CD14-positive monocyte (primary cell): Measurements from ENCODE around the gene RPS19. TPM values are rescaled to one million over a fixed set of nuclear protein-coding genes. Genes with fewer than 3 reads are reported as not detected.

Experiments used
- DNase-seq, 3 donors: peaks; one replicate each; pipeline ENCODE4 v3.0.0-alpha.2; 2011 to 2022
- H2AFZ ChIP-seq: 2 replicates; pipeline ENCODE4 v1.6.0; 2012; ENCODE audit warnings: mild to moderate bottlenecking, low read depth, low read length, inconsistent platforms; ENCODE audit not compliant: insufficient read depth, poor library complexity, severe bottlenecking
- H3K27ac ChIP-seq, 2 donors: 1 replicate in 1 of 2; 2 replicates in 1 of 2; pipeline ENCODE4 v1.5.1; 2012 to 2013; ENCODE audit warnings: low read length in 2 of 2, control low read depth in 1 of 2, inconsistent platforms in 1 of 2, low read depth in 1 of 2, mild to moderate bottlenecking in 1 of 2
- H3K27me3 ChIP-seq, 2 donors: one replicate each; pipeline versions ENCODE4 v1.6.0 to v1.6.1; 2011 to 2013; ENCODE audit warnings: low read length in 2 of 2; ENCODE audit not compliant: control insufficient read depth in 2 of 2, insufficient read depth in 2 of 2
- H3K36me3 ChIP-seq, 2 donors: replicated peaks in 1 of 2; 1 replicate in 1 of 2; 2 replicates in 1 of 2; pipeline versions ENCODE4 v1.5.1 to v1.6.1; 2012 to 2013; ENCODE audit warnings: low read length in 2 of 2, control low read depth in 1 of 2, inconsistent platforms in 1 of 2, mild to moderate bottlenecking in 1 of 2; ENCODE audit not compliant: insufficient read depth in 2 of 2, control insufficient read depth in 1 of 2
- H3K4me1 ChIP-seq, 2 donors: 1 replicate in 1 of 2; 2 replicates in 1 of 2; pipeline versions ENCODE4 v1.5.1 to v1.6.1; 2012 to 2013; ENCODE audit warnings: low read length in 2 of 2, control low read depth in 1 of 2, inconsistent platforms in 1 of 2, mild to moderate bottlenecking in 1 of 2, moderate library complexity in 1 of 2; ENCODE audit not compliant: insufficient read depth in 2 of 2, control insufficient read depth in 1 of 2
- H3K4me2 ChIP-seq: replicated peaks from 2 replicates; pipeline ENCODE3; 2012; ENCODE audit warnings: low read length, moderate library complexity, mild to moderate bottlenecking; ENCODE audit not compliant: poor library complexity, severe bottlenecking; ENCODE audit errors: extremely low read depth
- H3K4me3 ChIP-seq, 3 experiments: fragments of 200-600 bp in 1 of 3; sonication (generic) in 1 of 3; replicated peaks in 1 of 3; 1 replicate in 2 of 3; 2 replicates in 1 of 3; pipeline ENCODE4 v1.5.1; 2011 to 2013; ENCODE audit warnings: low read length in 3 of 3, mild to moderate bottlenecking in 3 of 3, control low read depth in 2 of 3, low read depth in 2 of 3, inconsistent platforms in 1 of 3, moderate library complexity in 1 of 3
- H3K79me2 ChIP-seq: 2 replicates; pipeline ENCODE4 v1.6.0; 2012; ENCODE audit warnings: mild to moderate bottlenecking, control low read depth, inconsistent platforms, low read length, moderate library complexity; ENCODE audit not compliant: insufficient read depth
- H3K9ac ChIP-seq: 2 replicates; pipeline ENCODE4 v1.6.0; 2017; ENCODE audit warnings: low read length, mild to moderate bottlenecking; ENCODE audit not compliant: insufficient read depth, poor library complexity, severe bottlenecking
- H3K9me3 ChIP-seq, 2 donors: replicated peaks in 1 of 2; 1 replicate in 1 of 2; 2 replicates in 1 of 2; pipeline versions ENCODE4 v1.5.1 to v1.6.1; 2012 to 2013; ENCODE audit warnings: low read length in 2 of 2, control low read depth in 1 of 2; ENCODE audit not compliant: control insufficient read depth in 1 of 2, insufficient read depth in 1 of 2
- H4K20me1 ChIP-seq: 2 replicates; pipeline ENCODE4 v1.6.0; 2012; ENCODE audit warnings: mild to moderate bottlenecking, low read length, control low read depth, moderate library complexity; ENCODE audit not compliant: insufficient read depth
- H3K27ac Mint-ChIP-seq, 7 donors: one replicate each; pipeline ENCODE4 v1.8.0; 2020; ENCODE audit warnings: mild to moderate bottlenecking in 7 of 7, mixed read lengths in 7 of 7, moderate library complexity in 6 of 7, inconsistent platforms in 2 of 7
- H3K27me3 Mint-ChIP-seq, 3 donors: one replicate each; pipeline ENCODE4 v1.8.0; 2021 to 2022; ENCODE audit warnings: low read depth in 3 of 3, mild to moderate bottlenecking in 3 of 3, mixed read lengths in 3 of 3, moderate library complexity in 3 of 3, inconsistent platforms in 1 of 3
- H3K36me3 Mint-ChIP-seq, 2 donors: one replicate each; pipeline ENCODE4 v1.8.0; 2020; ENCODE audit warnings: mixed read lengths in 2 of 2, inconsistent platforms in 1 of 2, mild to moderate bottlenecking in 1 of 2
- H3K4me1 Mint-ChIP-seq: one replicate; pipeline ENCODE4 v1.8.0; 2020; ENCODE audit warnings: mild to moderate bottlenecking, mixed read lengths
- H3K4me3 Mint-ChIP-seq, 2 donors: one replicate each; pipeline ENCODE4 v1.8.0; 2020; ENCODE audit warnings: mild to moderate bottlenecking in 2 of 2, mixed read lengths in 2 of 2, moderate library complexity in 1 of 2
- H3K9me3 Mint-ChIP-seq, 7 donors: one replicate each; pipeline ENCODE4 v1.8.0; 2020 to 2022; ENCODE audit warnings: mixed read lengths in 7 of 7, mild to moderate bottlenecking in 6 of 7, moderate library complexity in 6 of 7, inconsistent platforms in 2 of 7
- WGBS: methylation state at CpG from one replicate; pipeline ENCODE4 v1.1.5; 2013; ENCODE audit warnings: missing lambda C conversion rate; ENCODE audit not compliant: insufficient coverage; 5-methylcytosine and 5-hydroxymethylcytosine counted together
- intact Hi-C, 2 donors: fragments of 100-400 bp; cut with micrococcal nuclease; formaldehyde crosslinking; loops; one replicate each; pipeline versions ENCODE4 v1.15.0 to v1.15.1; 2023
- polyA plus RNA-seq, 3 donors: library from polyadenylated mRNA; depleted of rRNA in 1 of 3; unstranded in 2 of 3; stranded (reverse) in 1 of 3; fragments of 300-500 nt in 2 of 3; fragments of >200 nt in 1 of 3; fragmentation: Illumina TruSeq in 2 of 3; gene quantifications; 1 replicate in 2 of 3; 2 replicates in 1 of 3; pipeline ENCODE4 v1.2.3, GENCODE V29; 2012 to 2021
- TF ChIP-seq, protein P1 (sequence below): fragments of 200-600 bp; IDR thresholded peaks from one replicate; pipeline ENCODE4 v1.8.0; 2022; ENCODE audit warnings: antibody characterized with exemption, mild to moderate bottlenecking

RPS19 gene
- polyA plus RNA-seq, 3 donors = 1,234 to 2,117 (median 1,424) TPM

DNA sequence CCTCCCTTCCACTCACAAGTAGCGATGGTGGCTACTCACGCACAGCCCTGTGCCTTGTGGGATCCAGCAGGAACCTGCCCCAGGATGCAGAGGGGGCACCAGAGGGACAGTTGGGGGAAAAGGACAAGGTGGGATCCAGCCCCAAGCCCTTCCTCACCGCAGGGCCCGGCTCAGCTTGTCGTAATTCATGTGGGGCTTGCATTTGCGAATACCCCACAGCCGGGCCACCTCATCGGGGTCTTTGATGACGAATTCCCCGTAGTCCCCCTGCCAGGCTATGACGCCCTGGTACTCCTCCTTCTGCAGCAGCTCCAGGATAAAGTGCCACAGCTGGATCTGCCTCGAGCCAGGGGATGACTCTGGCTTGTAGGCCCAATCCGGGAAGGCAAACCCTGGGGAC, 49.7 kb downstream of the RPS19 start:
- no peak overlapping the region for H3K9ac ChIP-seq
- Mint-ChIP-seq H3K4me1 (peaks cover 20% of the 10 kb centered on the region), H3K27ac (no peak overlapping the region), H3K9me3 (peaks cover 0 to 8% (median 4%) of the 10 kb centered on the region in 7 donors), H3K27me3 (peaks cover 4 to 46% (median 43%) of the 10 kb centered on the region in 3 donors), H3K4me3 (no peak overlapping the region), H3K36me3 (peaks cover 30 to 33% of the 10 kb centered on the region in 2 donors)
- no peak for DNase-seq
- no peak overlapping the region for H3K4me3 ChIP-seq
- H3K4me2 ChIP-seq = no peak overlapping the region
- H3K27me3 ChIP-seq = peaks cover 18 to 36% of the 10 kb centered on the region in 2 donors
- H4K20me1 ChIP-seq = peaks cover 80% of the 10 kb centered on the region
- WGBS = 90% methylated on average over 13 of the region's 13 CpGs
- peaks cover 29 to 32% of the 10 kb centered on the region in 2 donors for H3K36me3 ChIP-seq
- H3K9me3 ChIP-seq = peaks cover 0 to 5% of the 10 kb centered on the region in 2 donors
- no peaks in the 10 kb centered on the region for H3K4me1 ChIP-seq
- no peak overlapping the region for H2AFZ ChIP-seq
- no peaks in the 10 kb centered on the region for H3K79me2 ChIP-seq
- TF ChIP-seq, protein P1, sequence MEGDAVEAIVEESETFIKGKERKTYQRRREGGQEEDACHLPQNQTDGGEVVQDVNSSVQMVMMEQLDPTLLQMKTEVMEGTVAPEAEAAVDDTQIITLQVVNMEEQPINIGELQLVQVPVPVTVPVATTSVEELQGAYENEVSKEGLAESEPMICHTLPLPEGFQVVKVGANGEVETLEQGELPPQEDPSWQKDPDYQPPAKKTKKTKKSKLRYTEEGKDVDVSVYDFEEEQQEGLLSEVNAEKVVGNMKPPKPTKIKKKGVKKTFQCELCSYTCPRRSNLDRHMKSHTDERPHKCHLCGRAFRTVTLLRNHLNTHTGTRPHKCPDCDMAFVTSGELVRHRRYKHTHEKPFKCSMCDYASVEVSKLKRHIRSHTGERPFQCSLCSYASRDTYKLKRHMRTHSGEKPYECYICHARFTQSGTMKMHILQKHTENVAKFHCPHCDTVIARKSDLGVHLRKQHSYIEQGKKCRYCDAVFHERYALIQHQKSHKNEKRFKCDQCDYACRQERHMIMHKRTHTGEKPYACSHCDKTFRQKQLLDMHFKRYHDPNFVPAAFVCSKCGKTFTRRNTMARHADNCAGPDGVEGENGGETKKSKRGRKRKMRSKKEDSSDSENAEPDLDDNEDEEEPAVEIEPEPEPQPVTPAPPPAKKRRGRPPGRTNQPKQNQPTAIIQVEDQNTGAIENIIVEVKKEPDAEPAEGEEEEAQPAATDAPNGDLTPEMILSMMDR = no peak
- intact Hi-C loops = no loop called here
- no peak overlapping the region for H3K27ac ChIP-seq

DNA sequence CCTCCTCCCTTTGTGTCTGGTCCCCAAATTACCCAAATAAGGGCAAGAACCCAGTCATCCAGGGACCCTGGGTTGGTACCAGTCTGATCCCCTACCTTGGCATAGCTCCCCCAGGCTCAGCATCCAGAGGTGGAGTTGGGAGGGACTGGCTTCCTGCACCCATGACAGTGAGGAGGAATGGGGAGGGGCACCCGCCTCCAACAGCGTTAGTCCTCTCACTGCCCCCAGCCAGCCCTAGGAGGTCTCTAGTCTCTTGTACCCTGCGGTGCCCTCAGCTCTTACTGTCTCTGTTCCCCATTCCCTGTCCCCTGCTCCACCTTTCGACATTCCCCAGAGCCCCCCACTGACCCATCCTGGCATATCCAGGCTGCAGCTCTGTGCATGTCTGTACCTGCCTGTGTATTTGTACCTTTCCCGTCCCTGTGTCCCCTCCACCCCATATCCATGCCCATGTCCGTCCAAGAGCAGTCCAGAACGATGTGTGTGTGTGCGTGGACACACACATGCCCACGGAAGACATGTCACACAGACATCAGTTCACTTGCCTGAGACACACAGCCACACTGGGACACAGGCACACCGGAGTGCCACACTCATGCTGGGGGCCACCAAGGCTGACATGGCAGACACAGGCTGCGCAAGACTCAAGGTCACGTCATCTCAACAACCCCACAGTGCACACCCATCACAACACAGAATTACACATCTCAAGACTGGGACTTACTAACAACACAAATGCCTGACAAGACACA, 50.4 kb downstream of the RPS19 start:
- no peak overlapping the region for H3K4me3 ChIP-seq
- 66% methylated on average over 11 of the region's 12 CpGs for WGBS
- Mint-ChIP-seq H3K27me3 (peaks cover 4 to 46% (median 45%) of the 10 kb centered on the region in 3 donors), H3K27ac (peak overlapping the region in 3 of 7 donors; percentile 4 to 30 (median 8)), H3K4me1 (peaks cover 20% of the 10 kb centered on the region), H3K36me3 (peaks cover 23 to 27% of the 10 kb centered on the region in 2 donors), H3K9me3 (peaks cover 0 to 8% (median 3%) of the 10 kb centered on the region in 7 donors), H3K4me3 (peak overlapping the region in 1 of 2 donors; percentile 21)
- no peaks in the 10 kb centered on the region for H3K4me1 ChIP-seq
- H3K9me3 ChIP-seq = peaks cover 0 to 5% of the 10 kb centered on the region in 2 donors
- no peak for DNase-seq
- H2AFZ ChIP-seq = no peak overlapping the region
- H3K27ac ChIP-seq = no peak overlapping the region
- H3K79me2 ChIP-seq = no peaks in the 10 kb centered on the region
- H3K4me2 ChIP-seq = no peak overlapping the region
- intact Hi-C loops = no loop called here
- H3K9ac ChIP-seq = no peak overlapping the region
- H4K20me1 ChIP-seq = peaks cover 73% of the 10 kb centered on the region
- peaks cover 22 to 25% of the 10 kb centered on the region in 2 donors for H3K36me3 ChIP-seq
- TF ChIP-seq, protein P1 = no peak
- H3K27me3 ChIP-seq = peaks cover 22 to 41% of the 10 kb centered on the region in 2 donors
